GM18511 (cell line): ENCODE results near the gene RYR3.
"Not testable (repeated sequence)": the region's sequence is repeated elsewhere in the genome, so short reads cannot be mapped to it uniquely, and the experiment has no call there.

Source experiments
- ATAC-seq: cut with Tn5 transposase; IDR thresholded peaks from one replicate; pipeline ENCODE4 v1.9.1; 2021; ENCODE audit warnings: mild to moderate bottlenecking, moderate library complexity; ENCODE audit not compliant: unreplicated experiment

RYR3 gene

DNA sequence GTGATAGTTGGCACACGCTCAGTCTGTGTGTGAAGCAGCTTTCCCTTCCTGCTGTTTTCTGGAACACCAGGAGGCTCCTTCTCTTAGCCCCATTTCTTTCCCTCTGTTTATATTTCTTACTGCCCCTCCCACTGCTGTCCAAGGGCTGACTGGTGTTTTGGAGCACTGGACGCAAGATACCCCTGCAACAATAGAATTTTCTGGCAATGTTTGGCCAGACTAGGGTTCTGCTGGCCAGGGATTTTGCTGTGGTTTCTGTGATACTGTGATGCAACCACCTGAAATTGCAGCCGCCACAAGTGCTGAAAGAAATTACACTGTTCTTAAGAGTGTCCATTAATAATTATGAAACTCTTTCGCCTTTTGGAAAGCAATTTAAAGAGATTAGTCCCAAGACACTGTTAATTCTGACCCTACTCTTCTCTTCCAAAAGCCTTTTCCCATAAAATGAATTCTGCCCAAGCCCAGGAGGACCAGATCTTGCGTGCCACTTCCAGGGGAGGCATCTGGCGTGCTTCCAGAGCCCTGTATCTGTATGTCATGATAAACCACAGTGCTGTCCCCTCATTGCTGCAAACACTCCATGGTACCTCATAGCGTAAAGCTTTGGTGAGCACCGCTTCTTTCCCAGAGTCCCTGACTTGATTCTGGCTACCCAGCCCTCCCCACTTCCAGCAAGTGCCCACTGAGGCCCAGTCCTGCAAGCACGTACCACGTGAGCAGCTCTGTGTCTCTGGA lies 498.1 kb downstream of the RYR3 start:
- no peak for ATAC-seq

DNA sequence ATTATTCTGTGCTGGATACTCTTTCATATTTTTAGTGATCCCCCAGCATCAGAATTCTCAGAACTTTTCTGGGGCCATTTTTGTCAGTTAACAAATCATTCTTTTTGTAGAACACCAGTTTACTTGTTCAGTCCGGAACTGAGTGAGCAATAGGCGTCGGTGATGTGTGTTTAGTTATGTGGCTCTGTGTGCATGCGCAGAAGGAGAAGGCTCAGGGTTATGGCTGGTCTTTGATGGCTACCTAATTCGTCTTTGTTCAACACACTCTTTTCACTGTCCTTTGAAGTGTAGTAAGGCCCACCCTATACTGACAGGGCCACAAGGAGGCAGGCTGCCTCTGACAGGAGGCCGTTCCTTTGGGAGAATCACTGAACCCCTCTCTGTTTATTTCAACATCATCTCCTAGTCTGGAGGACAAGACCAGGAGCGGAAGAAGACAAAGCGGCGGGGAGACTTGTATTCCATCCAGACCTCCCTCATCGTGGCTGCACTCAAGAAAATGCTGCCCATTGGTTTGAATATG lies 499.4 kb downstream of the RYR3 start:
- no peak for ATAC-seq

DNA sequence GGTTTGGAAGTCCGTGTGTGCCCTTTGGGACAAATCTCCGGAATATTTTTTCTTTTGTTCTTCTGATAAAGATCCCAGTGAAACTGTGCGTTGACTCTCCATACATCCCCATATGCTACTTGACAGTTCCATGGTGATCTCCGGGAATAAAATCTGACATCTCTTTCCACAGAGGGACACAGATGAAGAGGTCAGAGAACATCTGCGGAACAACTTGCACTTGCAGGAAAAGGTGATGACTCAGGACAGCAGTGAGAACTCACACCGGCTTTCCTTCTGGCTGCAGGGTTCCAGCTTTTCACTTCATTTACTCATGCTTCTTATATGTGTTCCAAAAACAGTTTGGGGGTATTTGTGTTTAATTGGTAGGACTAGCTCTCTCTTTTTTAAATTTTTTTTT lies 500.0 kb downstream of the RYR3 start:
- ATAC-seq: no peak

DNA sequence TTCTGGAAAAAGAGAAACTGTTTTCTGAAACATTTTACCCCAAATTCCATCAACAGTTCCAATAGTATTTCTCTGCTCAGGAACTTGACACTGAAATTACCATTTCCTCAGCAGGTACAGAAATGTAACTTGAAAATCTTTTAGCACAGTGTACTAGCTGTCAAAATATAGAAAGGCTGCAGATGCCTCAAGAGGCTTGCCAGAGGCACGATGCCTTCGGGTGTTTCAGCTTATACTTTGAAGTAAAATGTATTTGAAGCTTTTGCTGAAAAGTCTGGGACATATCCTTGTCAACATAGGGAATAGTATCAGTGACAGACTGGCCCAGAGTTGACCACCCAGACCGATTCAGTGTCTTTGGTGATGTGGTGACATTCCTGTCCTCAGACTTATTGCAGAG lies 503.1 kb downstream of the RYR3 start:
- no peak for ATAC-seq

DNA sequence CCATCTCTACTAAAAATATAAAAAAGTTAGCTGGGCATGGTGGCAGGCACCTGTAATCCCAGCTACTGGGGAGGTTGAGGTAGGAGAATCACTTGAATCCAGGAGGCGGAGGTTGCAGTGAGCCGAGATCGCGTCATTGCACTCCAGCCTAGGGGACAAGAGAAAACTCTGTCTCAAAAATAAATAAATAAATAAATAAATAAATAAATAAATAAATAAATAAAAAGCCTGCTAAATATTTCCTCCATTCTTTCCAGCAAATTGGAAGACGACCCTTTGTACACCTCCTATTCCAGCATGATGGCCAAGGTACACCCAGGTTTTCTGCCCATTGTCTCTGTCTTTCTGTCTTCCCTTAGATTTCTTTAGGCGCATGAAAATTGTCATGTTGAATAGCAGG lies 508.7 kb downstream of the RYR3 start:
- ATAC-seq: not testable (repeated sequence)

DNA sequence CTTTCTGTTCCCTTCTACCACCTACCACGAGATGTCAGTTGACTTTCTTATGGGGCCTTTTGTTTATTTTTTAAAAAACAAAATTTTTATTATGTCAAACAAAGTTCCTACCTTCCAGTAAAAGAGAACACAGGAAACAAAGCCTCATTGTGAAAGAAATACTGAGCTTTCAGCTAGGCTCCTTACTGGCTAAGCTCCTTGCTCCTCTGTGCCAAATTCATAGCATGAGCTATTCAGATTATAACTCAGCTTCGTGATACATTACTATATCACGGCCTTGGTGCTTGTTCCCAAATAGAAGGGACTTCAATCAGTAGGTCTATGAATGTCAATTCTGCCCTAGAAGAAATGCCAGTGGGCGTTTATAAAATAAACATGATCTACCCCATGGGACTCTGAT lies 511.7 kb downstream of the RYR3 start:
- ATAC-seq: no peak

DNA sequence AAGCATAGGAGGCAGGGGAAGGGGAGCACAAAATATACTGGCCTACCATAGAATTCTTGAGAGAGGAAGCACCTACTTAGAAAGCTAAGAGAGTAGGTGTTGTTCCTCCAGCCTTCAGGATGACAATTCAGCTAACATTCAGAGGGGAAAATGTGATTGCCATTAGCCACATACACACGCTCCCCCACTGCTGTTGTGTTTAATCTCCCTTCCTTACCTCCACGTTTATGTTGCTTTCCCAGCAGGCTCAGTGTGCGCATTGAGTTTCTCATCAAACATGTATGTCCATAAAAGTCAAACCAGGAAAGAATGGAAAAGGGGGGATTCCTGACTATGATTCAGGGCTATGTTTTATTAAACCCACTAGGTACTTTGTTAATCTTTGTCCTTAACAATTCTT lies 512.4 kb downstream of the RYR3 start:
- ATAC-seq: no peak

DNA sequence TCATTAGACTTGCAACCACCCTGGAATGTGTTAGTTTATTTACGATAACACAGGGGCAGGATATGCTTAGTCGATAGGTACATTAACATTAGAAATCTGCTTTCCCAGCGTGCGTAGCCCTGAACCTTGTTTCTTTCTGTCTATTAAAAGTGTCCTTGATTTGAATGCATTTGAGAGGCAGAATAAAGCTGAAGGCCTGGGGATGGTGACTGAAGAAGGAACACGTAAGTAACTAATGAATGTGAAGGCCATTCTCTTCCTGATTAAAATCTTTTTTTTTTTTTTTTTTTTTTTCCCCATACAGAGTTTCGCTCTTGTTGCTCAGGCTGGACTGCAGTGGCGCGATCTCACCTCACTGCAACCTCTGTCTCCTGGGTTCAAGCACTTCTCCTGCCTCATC lies 514.7 kb downstream of the RYR3 start:
- no peak for ATAC-seq

DNA sequence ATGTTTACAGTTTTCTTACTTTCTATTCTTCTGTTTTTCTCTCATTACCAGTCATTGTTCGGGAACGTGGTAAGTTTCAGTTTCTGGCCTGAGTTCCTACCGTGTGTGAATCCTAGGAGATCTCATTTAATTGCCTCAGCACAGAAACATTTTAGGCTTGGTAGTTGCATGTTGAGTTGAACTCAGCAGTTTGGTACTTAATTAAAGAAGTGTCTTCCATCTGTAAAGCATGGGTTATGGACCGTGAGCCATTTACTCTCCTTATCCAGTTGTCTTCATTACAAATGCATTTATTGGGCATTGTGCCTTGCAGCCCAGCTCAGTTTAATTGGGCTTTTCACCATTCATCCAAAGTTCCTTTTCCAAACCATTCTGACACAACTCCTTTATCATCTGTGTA lies 515.4 kb downstream of the RYR3 start:
- ATAC-seq: no peak

DNA sequence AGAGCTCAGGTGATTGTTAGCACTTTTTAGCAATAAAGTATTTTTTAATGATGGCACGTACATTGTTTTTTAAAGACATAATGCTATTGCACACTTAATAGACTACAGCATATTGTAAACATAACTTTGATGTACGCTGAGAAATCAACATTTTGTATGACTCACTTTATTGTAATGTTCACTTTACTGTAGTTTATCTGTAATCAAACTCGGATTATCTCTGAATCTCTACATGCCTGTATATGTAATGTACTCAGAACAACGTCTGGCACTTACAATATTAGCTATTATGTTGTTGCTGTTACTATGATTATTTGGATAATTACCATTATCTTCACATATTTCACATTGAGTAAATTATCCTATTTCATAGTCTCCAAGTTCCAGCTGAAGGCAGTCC lies 519.6 kb downstream of the RYR3 start:
- no peak for ATAC-seq

DNA sequence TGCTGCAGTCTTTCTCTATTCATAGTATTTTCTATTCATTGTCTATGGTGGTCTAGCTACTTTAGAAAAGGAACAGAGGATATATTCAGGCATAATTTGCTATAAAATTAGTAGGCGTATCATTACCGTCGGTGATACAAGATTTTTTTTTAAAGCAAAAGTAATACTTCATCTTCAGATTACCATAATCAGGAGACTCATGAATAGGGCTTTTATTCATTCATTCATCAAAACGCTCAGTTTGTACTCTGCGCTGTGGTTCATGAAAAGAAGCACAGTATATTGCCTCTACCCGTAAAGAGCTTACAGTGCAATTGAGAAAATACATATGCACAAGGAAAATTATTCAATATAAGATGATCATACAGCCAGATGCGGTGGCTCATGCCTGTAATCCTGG lies 520.9 kb downstream of the RYR3 start:
- ATAC-seq: no peak

DNA sequence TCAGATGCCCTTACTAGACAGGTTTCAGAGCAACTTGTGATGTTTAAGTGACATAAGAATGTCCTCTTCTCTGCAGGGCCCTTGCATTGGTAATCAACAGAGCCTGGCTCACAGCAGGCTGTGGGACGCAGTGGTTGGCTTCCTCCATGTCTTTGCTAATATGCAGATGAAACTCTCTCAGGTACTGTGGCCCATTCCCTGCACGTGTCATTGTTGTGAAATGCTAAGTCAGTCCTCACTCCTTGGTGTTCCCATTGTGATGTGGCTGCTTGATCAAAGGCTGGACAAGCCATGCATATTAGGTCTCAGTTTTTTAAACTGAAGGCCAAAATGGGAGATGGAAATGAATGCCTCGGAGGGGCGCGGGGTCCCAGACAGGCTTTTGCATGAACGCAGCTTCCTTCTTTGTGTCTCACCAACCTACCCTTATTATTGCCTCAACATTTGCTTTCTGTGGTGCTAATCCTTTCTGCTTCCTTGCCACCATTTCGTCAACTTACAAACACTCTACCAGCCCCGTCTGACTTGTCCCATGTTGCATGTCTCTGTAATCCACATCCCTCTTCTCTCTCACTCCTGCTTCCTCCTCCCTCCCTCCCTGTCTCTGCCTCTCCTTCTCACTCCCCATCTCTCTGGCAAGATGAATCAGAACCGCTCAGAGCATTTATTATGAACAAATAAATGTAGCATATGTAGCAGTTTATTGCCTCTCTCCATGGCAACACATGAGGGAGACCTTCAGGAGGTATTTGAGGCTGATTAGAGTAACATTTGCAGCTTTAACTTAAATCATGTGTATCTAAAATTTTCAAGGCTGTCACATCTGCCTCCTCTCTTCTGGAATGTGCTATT lies 524.4 kb downstream of the RYR3 start:
- no peak for ATAC-seq

DNA sequence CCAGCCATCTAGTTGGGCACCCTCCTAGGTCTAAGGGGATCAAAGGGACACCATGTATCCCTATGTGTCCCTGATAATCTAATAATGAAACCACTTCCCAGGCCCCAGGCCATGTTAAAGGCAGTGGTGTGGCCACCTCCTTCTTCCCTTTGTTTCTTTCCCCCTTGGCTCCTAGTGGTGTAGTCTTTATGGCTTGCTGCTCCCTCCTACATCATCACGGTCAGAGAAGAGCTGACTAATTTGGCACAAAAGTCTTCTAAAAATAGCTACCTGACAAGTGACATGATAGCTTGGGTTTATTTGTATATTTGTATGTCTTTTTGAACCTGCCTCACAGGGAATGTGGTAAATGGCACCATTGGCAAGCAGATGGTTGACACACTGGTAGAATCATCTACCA lies 526.5 kb downstream of the RYR3 start:
- ATAC-seq: no peak

DNA sequence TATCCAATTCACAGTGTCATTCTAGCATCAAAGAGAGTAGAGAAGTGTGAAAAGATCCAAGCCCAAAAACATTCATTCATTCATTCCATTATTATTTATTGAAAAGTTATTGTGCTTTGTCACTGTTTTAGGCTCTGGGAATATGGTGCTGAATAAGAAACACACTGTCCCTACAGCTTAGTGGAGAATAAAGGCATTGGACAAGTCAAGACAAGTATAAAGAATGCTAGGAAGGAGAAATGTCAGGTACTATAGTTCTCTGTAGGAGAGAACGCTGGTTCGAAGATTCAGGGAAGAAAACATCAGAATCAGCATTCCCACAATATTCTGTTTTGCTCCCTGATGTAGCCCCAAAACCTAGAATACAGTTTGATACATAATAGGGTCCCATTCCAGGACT lies 528.8 kb downstream of the RYR3 start:
- no peak for ATAC-seq

DNA sequence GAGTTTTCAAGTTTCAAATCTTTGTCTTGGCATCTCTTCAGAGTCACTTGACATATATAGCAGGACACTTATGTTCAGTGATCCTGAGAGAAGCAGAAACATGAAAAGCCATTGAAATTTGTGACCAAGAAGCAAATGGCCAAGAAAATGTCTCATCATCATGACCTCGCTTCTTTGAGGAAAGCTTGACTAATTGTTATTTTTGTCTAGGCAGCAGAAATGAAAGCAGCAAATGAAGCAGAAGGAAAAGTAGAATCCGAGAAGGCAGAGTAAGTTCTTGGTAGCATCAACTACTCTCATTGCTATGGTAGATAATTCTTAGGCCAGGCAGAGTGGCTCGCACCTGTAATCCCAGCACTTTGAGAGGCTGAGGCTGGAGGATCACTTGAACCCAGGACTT lies 529.8 kb downstream of the RYR3 start:
- no peak for ATAC-seq

DNA sequence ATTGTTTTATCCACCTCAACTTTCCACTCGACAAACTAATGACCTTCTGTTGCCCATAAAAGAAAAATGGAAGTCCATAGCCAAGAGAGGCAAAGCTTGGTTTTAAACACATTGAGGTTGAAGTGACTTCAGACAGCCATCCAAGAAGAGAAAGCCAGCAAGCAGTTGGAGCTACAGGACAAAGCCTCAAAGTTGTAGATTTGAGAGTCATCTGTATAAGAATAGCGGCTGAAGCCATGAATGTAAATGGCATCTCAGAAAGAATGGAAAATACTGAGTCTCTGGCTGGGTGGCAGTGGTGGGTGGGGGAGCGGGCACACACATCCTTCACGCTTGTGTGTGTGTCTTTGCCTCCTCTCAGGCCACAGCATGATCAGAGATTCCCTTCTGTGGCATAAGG lies 533.4 kb downstream of the RYR3 start:
- ATAC-seq: no peak

DNA sequence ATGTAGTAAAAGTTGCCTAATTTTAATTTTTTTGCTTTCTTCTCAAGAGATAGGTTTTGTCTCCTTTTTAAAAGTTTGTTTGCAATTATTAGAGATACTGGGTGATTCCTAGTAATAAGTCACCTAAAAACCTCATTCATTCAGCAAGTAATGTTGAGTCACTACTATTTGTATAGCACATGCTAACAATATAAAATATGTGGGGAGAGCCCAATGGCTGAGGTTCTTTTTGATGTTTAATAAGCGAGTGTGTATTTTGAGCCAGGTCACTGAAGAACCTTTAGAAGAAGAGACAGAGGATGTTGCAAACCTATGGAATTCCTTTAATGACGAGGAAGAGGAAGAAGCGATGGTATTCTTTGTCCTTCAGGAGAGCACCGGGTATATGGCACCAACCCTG lies 533.8 kb downstream of the RYR3 start:
- no peak for ATAC-seq

DNA sequence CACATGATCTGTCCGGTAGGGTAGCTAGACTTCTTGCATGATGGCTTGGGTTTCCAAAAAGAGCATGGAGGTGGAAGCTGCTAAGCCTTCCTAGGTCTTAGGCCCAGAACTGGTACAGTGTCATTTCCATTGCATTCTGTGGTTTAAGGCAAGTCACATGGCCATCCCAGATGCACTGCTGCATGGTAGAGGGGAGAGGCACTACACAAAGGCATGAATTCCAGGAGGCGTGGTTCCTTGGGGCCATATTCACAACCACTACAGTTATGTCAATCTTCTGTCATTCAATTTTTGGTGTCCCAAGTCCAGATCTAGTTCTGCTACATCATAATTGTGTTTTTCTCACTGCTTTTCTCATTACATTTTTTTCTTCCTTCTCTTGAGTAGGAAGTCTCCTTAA lies 535.4 kb downstream of the RYR3 start:
- no peak for ATAC-seq

DNA sequence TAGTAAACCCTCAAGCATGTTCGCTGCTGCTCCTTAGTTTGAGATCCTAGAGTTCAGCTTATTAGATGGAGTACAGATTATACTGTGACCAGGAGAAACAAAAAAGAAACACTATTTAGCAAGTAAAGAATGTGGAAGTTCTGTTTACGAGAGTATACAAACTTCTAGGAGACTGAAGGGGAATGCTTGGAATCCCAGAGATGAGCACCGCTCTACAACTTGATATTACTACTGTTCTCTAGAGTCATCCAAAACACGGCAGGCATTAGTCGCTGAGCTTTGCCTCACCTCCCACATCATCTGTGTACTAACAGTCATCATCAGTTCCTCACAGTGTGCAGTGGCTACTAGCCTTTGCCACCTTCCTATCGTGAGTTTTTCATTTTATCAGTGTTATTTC lies 536.1 kb downstream of the RYR3 start:
- ATAC-seq: no peak

DNA sequence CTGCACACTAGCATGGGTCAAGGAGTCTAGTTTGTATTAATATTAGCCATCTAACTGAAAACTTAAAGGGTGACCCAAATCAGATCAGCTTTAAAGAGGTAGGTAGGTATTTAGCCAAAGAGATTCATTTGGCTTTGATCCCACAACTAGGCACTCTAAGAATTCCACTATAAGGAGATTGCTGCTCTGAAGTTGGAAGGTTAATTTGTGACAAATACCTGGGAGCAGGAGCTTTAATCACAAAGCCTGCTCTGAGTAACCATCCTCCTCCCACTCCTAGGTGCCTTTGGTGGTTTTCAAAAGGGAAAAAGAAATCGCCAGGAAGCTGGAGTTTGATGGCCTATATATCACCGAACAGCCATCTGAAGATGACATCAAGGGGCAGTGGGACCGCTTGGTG lies 537.2 kb downstream of the RYR3 start:
- no peak for ATAC-seq

DNA sequence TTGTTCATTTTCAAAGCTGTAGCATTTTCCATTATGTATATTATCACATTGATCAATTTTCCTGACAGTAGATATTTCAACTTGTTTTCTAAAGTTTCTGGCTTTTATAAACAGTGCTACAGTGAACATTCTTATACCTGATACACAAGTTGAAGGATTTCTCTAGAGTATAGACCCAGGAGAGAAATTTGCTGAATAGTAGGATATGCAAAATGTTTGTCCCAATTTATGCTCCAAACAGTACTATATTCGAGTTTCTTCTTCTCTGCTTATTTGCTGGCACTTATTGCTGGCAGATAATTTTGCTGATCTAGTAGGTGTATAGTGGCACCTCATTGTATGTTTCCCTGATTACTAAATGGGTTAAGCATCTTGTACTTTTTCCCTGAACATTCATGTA lies 540.3 kb downstream of the RYR3 start:
- no peak for ATAC-seq

DNA sequence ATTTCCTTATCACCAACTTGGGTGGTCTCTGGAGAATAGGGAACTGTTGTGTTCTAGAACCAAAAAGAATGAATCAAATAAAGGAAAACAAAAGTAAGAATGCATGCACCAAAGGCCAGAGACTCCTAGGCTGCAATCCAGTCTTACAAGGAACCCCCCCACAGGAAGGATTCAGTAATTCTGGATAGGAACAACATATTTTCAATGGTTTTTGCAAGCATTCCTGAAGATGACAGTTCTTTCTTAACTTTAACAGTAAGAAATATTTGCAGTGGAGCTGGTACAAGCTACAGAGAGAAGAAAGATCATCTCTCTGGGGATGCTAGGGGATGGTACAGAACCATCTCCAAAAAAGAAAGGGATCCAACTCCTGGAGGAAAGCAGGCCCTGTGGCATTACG lies 541.3 kb downstream of the RYR3 start:
- no peak for ATAC-seq
